SK-N-MC (cell line): Measurements from ENCODE around the gene MTFR2.

Experiments
- DNase-seq: peaks from one replicate; pipeline ENCODE4 v3.0.0-alpha.2; 2011; ENCODE audit warnings: low read depth, low spot score
- H3K27ac ChIP-seq: fragments of 200-600 bp; sonication (generic); 2 replicates; pipeline ENCODE4 v1.5.1; 2016; ENCODE audit warnings: mixed run types
- H3K36me3 ChIP-seq: fragments of 200-600 bp; sonication (generic); 2 replicates; pipeline ENCODE4 v1.6.1; 2017; ENCODE audit warnings: antibody characterized with exemption, low read length, mixed read lengths; ENCODE audit not compliant: insufficient read depth
- H3K4me3 ChIP-seq: fragments of 200-600 bp; sonication (generic); 2 replicates; pipeline ENCODE4 v1.5.1; 2016
- H3K9ac ChIP-seq: fragments of 200-600 bp; sonication (generic); 2 replicates; pipeline ENCODE4 v1.8.0; 2017; ENCODE audit warnings: mixed run types, mixed read lengths; ENCODE audit not compliant: insufficient read length
- H3K9me3 ChIP-seq: fragments of 200-600 bp; sonication (generic); 2 replicates; pipeline ENCODE4 v1.6.1; 2017; ENCODE audit warnings: low read depth, mild to moderate bottlenecking, antibody characterized with exemption, low read length, moderate library complexity, mixed read lengths
- EZH2 ChIP-seq: fragments of 200-600 bp; sonication (generic); IDR thresholded peaks from one replicate; pipeline ENCODE4 v1.6.1; 2017; ENCODE audit warnings: antibody characterized with exemption
- FOXP2 ChIP-seq: optimal IDR thresholded peaks from 2 replicates; pipeline ENCODE3; 2011; ENCODE audit warnings: mild to moderate bottlenecking, moderate library complexity; ENCODE audit not compliant: insufficient read depth; ENCODE audit errors: extremely low read length, control extremely low read depth
- POLR2AphosphoS5 ChIP-seq: IDR thresholded peaks from 2 replicates; pipeline ENCODE4 v1.6.1; 2012; ENCODE audit warnings: mild to moderate bottlenecking, low read depth, low read length, borderline replicate concordance

Gene MTFR2

GRCh38 chr6:136210398-136211165 lies 39.5 kb downstream of the MTFR2 start:
- no peak overlapping the region for H3K27ac ChIP-seq
- H3K36me3 ChIP-seq, result no peaks in the 10 kb centered on the region
- no peak overlapping the region for H3K4me3 ChIP-seq
- no peaks in the 10 kb centered on the region for H3K9me3 ChIP-seq
- H3K9ac ChIP-seq, result no peak overlapping the region
- no peak for TF ChIP-seq EZH2
- TF ChIP-seq FOXP2, result no peak
- TF ChIP-seq POLR2AphosphoS5, result no peak
- DNase-seq, result no peak

DNA sequence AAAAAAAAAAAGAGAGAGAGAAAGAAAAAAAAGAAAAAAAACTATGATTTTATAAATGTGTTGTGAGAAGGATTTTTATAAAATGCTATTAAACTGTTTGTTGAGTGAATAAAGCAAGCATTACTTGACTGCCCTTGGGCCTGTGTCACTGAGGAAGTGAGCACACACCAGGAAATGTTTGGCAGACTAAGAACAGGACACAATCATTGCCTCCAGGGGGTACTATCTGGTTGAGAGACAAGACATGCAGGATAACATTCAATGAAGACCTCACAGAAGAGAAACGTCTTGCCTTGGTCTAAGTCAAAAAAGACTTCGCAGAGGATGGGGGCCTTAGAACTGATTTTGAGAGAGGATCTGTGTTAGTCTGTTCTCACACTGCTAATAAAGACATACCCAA lies 40.6 kb downstream of the MTFR2 start:
- TF ChIP-seq EZH2 (no peak), POLR2AphosphoS5 (no peak), FOXP2 (no peak)
- no peak for DNase-seq
- Histone ChIP-seq H3K36me3 (no peaks in the 10 kb centered on the region), H3K9me3 (no peaks in the 10 kb centered on the region), H3K27ac (no peak overlapping the region), H3K9ac (no peak overlapping the region), H3K4me3 (no peak overlapping the region)

GRCh38 chr6:136208783-136209182 lies 41.3 kb downstream of the MTFR2 start:
- no peak for DNase-seq
- Histone ChIP-seq H3K9ac (no peak overlapping the region), H3K36me3 (no peaks in the 10 kb centered on the region), H3K4me3 (no peak overlapping the region), H3K9me3 (no peaks in the 10 kb centered on the region), H3K27ac (no peak overlapping the region)
- no peak for TF ChIP-seq POLR2AphosphoS5
- no peak for TF ChIP-seq FOXP2
- TF ChIP-seq EZH2, result no peak

DNA sequence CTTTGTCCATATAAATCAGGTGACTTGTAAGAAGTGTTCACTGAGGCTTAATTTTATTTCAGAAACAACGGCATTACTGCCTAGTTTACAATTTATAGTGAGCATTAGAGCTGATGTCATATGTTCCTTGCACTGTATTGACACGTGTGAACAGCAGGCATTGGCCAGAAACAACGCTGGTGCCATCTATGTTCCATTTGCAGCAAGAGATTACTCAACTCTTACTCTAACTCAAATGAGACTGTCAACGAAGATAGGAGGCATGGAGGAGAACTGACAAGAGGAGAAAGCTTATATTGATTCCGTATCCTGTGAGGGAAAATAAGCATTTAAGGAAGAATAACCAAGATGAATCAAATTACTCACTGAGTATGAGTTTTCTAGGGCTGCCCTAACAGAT lies 48.4 kb downstream of the MTFR2 start:
- no peak for DNase-seq
- Histone ChIP-seq H3K9me3 (no peaks in the 10 kb centered on the region), H3K9ac (no peak overlapping the region), H3K27ac (no peak overlapping the region), H3K36me3 (no peaks in the 10 kb centered on the region), H3K4me3 (no peak overlapping the region)
- TF ChIP-seq POLR2AphosphoS5 (no peak), FOXP2 (no peak), EZH2 (no peak)

GRCh38 chr6:136192902-136193301 lies 57.2 kb downstream of the MTFR2 start:
- H3K4me3 ChIP-seq, result no peak overlapping the region
- H3K36me3 ChIP-seq, result no peaks in the 10 kb centered on the region
- no peaks in the 10 kb centered on the region for H3K9me3 ChIP-seq
- H3K9ac ChIP-seq, result no peak overlapping the region
- no peak overlapping the region for H3K27ac ChIP-seq
- no peak for DNase-seq
- TF ChIP-seq EZH2 (no peak), FOXP2 (no peak), POLR2AphosphoS5 (no peak)

DNA sequence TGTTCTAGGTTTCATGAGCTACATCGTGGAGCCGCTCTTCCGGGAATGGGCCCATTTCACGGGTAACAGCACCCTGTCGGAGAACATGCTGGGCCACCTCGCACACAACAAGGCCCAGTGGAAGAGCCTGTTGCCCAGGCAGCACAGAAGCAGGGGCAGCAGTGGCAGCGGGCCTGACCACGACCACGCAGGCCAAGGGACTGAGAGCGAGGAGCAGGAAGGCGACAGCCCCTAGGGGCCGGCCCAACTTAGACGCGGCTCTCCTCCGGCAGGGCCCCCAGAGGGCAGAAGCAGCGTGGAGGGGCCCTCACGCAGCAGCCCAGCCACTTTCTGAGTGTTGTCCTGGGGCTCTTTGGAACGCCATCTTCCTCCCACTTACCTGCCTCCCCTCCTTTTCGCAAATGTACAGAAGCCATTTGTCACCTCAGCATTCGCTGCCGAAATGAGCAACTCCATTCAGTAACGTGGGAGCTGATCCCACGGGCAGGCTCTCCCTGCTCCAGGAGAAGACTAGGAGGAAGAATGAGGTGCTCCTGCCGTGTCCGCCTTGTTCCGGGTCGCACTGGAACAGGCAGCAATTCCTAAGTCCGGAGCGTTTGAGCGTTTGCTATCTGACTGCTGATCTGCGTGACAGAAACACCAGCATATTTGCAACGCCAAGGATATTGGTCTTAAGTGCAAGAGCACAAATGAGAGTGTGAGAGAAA lies 58.4 kb downstream of the MTFR2 start:
- Histone ChIP-seq H3K9ac (no peak overlapping the region), H3K27ac (no peak overlapping the region), H3K36me3 (no peaks in the 10 kb centered on the region), H3K4me3 (no peak overlapping the region), H3K9me3 (no peaks in the 10 kb centered on the region)
- TF ChIP-seq POLR2AphosphoS5, result no peak
- TF ChIP-seq FOXP2, result no peak
- TF ChIP-seq EZH2, result no peak
- DNase-seq, result no peak

GRCh38 chr6:136189104-136189503 lies 61.0 kb downstream of the MTFR2 start:
- Histone ChIP-seq H3K27ac (no peak overlapping the region), H3K9me3 (no peaks in the 10 kb centered on the region), H3K36me3 (no peaks in the 10 kb centered on the region), H3K9ac (no peak overlapping the region), H3K4me3 (no peak overlapping the region)
- TF ChIP-seq FOXP2, result no peak
- TF ChIP-seq POLR2AphosphoS5, result no peak
- no peak for TF ChIP-seq EZH2
- no peak for DNase-seq

- no peak for TF ChIP-seq POLR2AphosphoS5
- no peak for TF ChIP-seq FOXP2
- TF ChIP-seq EZH2, result no peak
- Histone ChIP-seq H3K36me3 (no peaks in the 10 kb centered on the region), H3K9ac (no peak overlapping the region), H3K27ac (no peak overlapping the region), H3K4me3 (no peak overlapping the region), H3K9me3 (no peaks in the 10 kb centered on the region)
- DNase-seq, result no peak
Measured at GRCh38 chr6:136188486-136188885, 61.6 kb downstream of the MTFR2 start.
